Suprapubic skin (tissue), 3 donors: Measurements from ENCODE around the gene TRIM54.

ENCODE experiments used
- EP300 ChIP-seq: sonication (generic); formaldehyde crosslinking; IDR thresholded peaks from one replicate; pipeline ENCODE4 v1.6.1; 2017; ENCODE audit warnings: antibody characterized with exemption
- TF ChIP-seq, protein P1 (sequence below), 2 donors: fragments of 200-600 bp in 1 of 2; fragments of 450-650 bp in 1 of 2; sonication (generic) in 1 of 2; IDR thresholded peaks; one replicate each; pipeline ENCODE4 v1.5.1; 2016 to 2019; ENCODE audit warnings: antibody characterized with exemption in 2 of 2, mild to moderate bottlenecking in 1 of 2, moderate library complexity in 1 of 2

DNA sequence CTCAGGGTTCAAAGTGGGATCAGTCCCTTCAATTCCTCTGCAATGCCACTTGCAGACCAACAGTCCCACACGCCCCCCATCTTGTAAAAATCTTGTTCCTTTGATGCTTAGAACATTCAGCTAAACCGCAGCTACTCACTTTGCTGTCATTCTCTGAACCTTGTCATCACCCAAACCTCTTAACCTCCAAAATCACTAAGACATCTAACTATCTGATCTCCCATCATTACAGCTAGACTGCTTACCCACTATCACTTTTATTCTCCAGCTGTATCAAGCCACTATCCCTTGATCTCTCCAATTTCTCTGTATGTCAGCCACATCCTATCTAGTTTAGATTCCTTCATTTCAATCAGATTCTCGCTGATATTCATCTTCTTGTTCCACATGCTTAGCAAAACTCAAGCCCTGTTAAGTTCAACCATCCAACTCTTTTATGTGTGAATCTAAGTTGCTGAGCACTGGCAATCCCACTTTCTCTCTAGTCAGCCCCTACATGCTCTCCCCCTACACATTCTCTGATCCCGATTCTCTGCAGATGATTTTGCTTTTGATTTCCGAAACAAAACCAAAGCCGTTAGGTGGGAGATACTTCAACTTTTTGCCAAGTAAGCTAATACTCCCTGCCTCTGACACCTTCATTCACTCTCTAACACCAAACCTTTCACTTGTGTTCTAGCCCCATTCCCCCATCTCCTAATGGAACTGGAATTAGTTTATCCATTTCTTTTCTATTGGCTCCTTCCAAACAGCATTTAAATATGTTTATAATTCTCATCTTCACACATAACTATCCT, 69.8 kb downstream of the TRIM54 start:
- TF ChIP-seq, protein P1, sequence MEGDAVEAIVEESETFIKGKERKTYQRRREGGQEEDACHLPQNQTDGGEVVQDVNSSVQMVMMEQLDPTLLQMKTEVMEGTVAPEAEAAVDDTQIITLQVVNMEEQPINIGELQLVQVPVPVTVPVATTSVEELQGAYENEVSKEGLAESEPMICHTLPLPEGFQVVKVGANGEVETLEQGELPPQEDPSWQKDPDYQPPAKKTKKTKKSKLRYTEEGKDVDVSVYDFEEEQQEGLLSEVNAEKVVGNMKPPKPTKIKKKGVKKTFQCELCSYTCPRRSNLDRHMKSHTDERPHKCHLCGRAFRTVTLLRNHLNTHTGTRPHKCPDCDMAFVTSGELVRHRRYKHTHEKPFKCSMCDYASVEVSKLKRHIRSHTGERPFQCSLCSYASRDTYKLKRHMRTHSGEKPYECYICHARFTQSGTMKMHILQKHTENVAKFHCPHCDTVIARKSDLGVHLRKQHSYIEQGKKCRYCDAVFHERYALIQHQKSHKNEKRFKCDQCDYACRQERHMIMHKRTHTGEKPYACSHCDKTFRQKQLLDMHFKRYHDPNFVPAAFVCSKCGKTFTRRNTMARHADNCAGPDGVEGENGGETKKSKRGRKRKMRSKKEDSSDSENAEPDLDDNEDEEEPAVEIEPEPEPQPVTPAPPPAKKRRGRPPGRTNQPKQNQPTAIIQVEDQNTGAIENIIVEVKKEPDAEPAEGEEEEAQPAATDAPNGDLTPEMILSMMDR (IDR thresholded peaks at IDR 0.05) = no peak
- no peak for TF ChIP-seq EP300
